Measurements from ENCODE around the gene L1TD1.

GRCh38 chr1:62161711-62162110 lies 32.9 kb upstream of the L1TD1 start:
- TF ChIP-seq CTCF (IDR thresholded peaks at IDR 0.05) (no peak), POLR2A (IDR thresholded peaks at IDR 0.05) (no peak)

All from Peyer's patch (tissue), 4 donors.